Osteoblast (primary cell): ENCODE measurements around the gene SCFD1. TPM values are rescaled to one million over a fixed set of nuclear protein-coding genes. Genes with fewer than 3 reads are reported as not detected.

Source experiments
- DNase-seq: peaks from one replicate; pipeline ENCODE4 v3.0.0; 2011; ENCODE audit warnings: low spot score, mixed read lengths; ENCODE audit not compliant: insufficient read length; ENCODE audit errors: missing footprints
- H2AFZ ChIP-seq: 2 replicates; pipeline ENCODE4 v1.6.0; 2011; ENCODE audit warnings: mild to moderate bottlenecking, low read length
- H3K27ac ChIP-seq: 2 replicates; pipeline ENCODE4 v1.5.1; 2011; ENCODE audit warnings: mild to moderate bottlenecking, low read depth, low read length, moderate library complexity
- H3K27me3 ChIP-seq: 2 replicates; pipeline ENCODE4 v1.6.0; 2012; ENCODE audit warnings: mild to moderate bottlenecking, control low read depth, inconsistent platforms, low read length, moderate library complexity; ENCODE audit not compliant: insufficient read depth
- H3K36me3 ChIP-seq: 2 replicates; pipeline ENCODE4 v1.5.1; 2011; ENCODE audit warnings: mild to moderate bottlenecking, low read length, control low read depth, moderate library complexity; ENCODE audit not compliant: insufficient read depth
- H3K4me1 ChIP-seq: 2 replicates; pipeline ENCODE4 v1.5.1; 2011; ENCODE audit warnings: mild to moderate bottlenecking, low read length, control low read depth, moderate library complexity; ENCODE audit not compliant: insufficient read depth
- H3K4me2 ChIP-seq: 2 replicates; pipeline ENCODE4 v1.6.0; 2011; ENCODE audit warnings: mild to moderate bottlenecking, low read length; ENCODE audit not compliant: insufficient read depth
- H3K4me3 ChIP-seq: fragments of 200-600 bp; sonication (generic); 3 replicates; pipeline ENCODE4 v1.5.1; 2012; ENCODE audit warnings: mild to moderate bottlenecking, low read length, inconsistent platforms; ENCODE audit not compliant: insufficient read depth
- H3K79me2 ChIP-seq: 2 replicates; pipeline ENCODE4 v1.6.0; 2012; ENCODE audit warnings: mild to moderate bottlenecking, low read length, control low read depth, inconsistent platforms; ENCODE audit not compliant: insufficient read depth
- H3K9me3 ChIP-seq: 2 replicates; pipeline ENCODE4 v1.5.1; 2011; ENCODE audit warnings: low read depth, low read length, control low read depth
- H4K20me1 ChIP-seq: 2 replicates; pipeline ENCODE4 v1.6.0; 2012; ENCODE audit warnings: mild to moderate bottlenecking, low read length, control low read depth; ENCODE audit not compliant: insufficient read depth
- CTCF ChIP-seq: IDR thresholded peaks from 2 replicates; pipeline ENCODE4 v1.5.1; 2011; ENCODE audit warnings: mild to moderate bottlenecking, low read depth, low read length, moderate library complexity; ENCODE audit errors: extremely low read depth
- total RNA-seq: library from RNA; depleted of rRNA; stranded (reverse); fragments of >200 nt; gene quantifications from 2 replicates; pipeline ENCODE4 v1.2.3, GENCODE V29; 2012

SCFD1 gene
- total RNA-seq, 1 donor = 136 TPM

- Histone ChIP-seq H3K4me2 (no peak overlapping the region), H3K9me3 (peaks cover 5% of the 10 kb centered on the region), H4K20me1 (no peaks in the 10 kb centered on the region), H3K79me2 (no peaks in the 10 kb centered on the region), H3K4me1 (no peaks in the 10 kb centered on the region), H3K27ac (no peak overlapping the region), H3K36me3 (no peaks in the 10 kb centered on the region), H2AFZ (no peak overlapping the region), H3K27me3 (peaks cover 3% of the 10 kb centered on the region), H3K4me3 (no peak overlapping the region)
- no peak for TF ChIP-seq CTCF
- DNase-seq = no peak
Observed at GRCh38 chr14:30759172-30760125, 137.3 kb downstream of the SCFD1 start.

GRCh38 chr14:30763891-30764290 lies 141.8 kb downstream of the SCFD1 start:
- Histone ChIP-seq H3K9me3 (peaks cover 5% of the 10 kb centered on the region), H3K79me2 (no peaks in the 10 kb centered on the region), H3K4me1 (no peaks in the 10 kb centered on the region), H3K27me3 (no peaks in the 10 kb centered on the region), H3K4me2 (no peak overlapping the region), H3K4me3 (no peak overlapping the region), H2AFZ (no peak overlapping the region), H3K27ac (no peak overlapping the region), H3K36me3 (no peaks in the 10 kb centered on the region), H4K20me1 (no peaks in the 10 kb centered on the region)
- TF ChIP-seq CTCF = no peak
- no peak for DNase-seq

- Histone ChIP-seq H3K4me3 (no peak overlapping the region), H3K36me3 (no peaks in the 10 kb centered on the region), H3K79me2 (no peaks in the 10 kb centered on the region), H3K27me3 (peaks cover 23% of the 10 kb centered on the region), H3K9me3 (peaks cover 5% of the 10 kb centered on the region), H3K27ac (no peak overlapping the region), H3K4me2 (no peak overlapping the region), H3K4me1 (no peaks in the 10 kb centered on the region), H2AFZ (no peak overlapping the region), H4K20me1 (no peaks in the 10 kb centered on the region)
- TF ChIP-seq CTCF = no peak
- DNase-seq = no peak
Observed at GRCh38 chr14:30767624-30768023, 145.5 kb downstream of the SCFD1 start.

GRCh38 chr14:30768791-30769190 lies 146.7 kb downstream of the SCFD1 start:
- no peak overlapping the region for H3K4me3 ChIP-seq
- no peak for TF ChIP-seq CTCF
- no peaks in the 10 kb centered on the region for H3K4me1 ChIP-seq
- no peaks in the 10 kb centered on the region for H3K79me2 ChIP-seq
- no peak overlapping the region for H3K4me2 ChIP-seq
- no peak overlapping the region for H3K27ac ChIP-seq
- no peak for DNase-seq
- no peaks in the 10 kb centered on the region for H4K20me1 ChIP-seq
- H3K9me3 ChIP-seq = no peaks in the 10 kb centered on the region
- H3K36me3 ChIP-seq = no peaks in the 10 kb centered on the region
- H3K27me3 ChIP-seq = peaks cover 27% of the 10 kb centered on the region
- H2AFZ ChIP-seq = no peak overlapping the region
